ENCODE measurements around the gene RXFP3.
A peak's percentile ranks its signal among the peaks of the same experiment; 100 is the strongest.

Gene RXFP3

GRCh38 chr5:33936381-33937016, at the start of gene RXFP3:
TSS of gene RXFP3 (plus strand) at chr5:33936386. CDS start at chr5:33936741, 355 bp downstream.
- Histone ChIP-seq H3K36me3 (ENCODE audit: insufficient read depth, low read length) (no peaks in the 10 kb centered on the region), H3K9ac (ENCODE audit: low read length) (no peak within 1 kb of the TSS), H3K9me3 (ENCODE audit: low read length) (no peaks in the 10 kb centered on the region), H3K27ac (ENCODE audit: low read depth, low read length) (no peak within 1 kb of the TSS), H3K4me1 (ENCODE audit: insufficient read depth, low read length) (no peaks in the 10 kb centered on the region), H3K4me3 (ENCODE audit: low read depth in 1 of 2, low read length in 2 of 2) (peak within 1 kb of the TSS; percentile 5 to 59), H3K27me3 (ENCODE audit: control insufficient read depth in 1 of 2, insufficient read depth in 2 of 2, low read length in 2 of 2) (peaks cover 36 to 52% of the 10 kb centered on the region in 2 donors)

GRCh38 chr5:33887268-33887667, 48.9 kb upstream of the RXFP3 start:
- H3K27ac ChIP-seq (ENCODE audit: low read depth, low read length) = no peak overlapping the region
- H3K4me1 ChIP-seq (ENCODE audit: insufficient read depth, low read length) = peaks cover 23% of the 10 kb centered on the region
- no peak overlapping the region for H3K4me3 ChIP-seq (ENCODE audit: low read depth in 1 of 2, low read length in 2 of 2)
- no peak overlapping the region for H3K9ac ChIP-seq (ENCODE audit: low read length)
- H3K9me3 ChIP-seq (ENCODE audit: low read length) = no peaks in the 10 kb centered on the region
- no peaks in the 10 kb centered on the region for H3K27me3 ChIP-seq (ENCODE audit: control insufficient read depth in 1 of 2, insufficient read depth in 2 of 2, low read length in 2 of 2)
- no peaks in the 10 kb centered on the region for H3K36me3 ChIP-seq (ENCODE audit: insufficient read depth, low read length)

GRCh38 chr5:33888587-33888986, 47.6 kb upstream of the RXFP3 start:
- H3K4me3 ChIP-seq (ENCODE audit: low read depth in 1 of 2, low read length in 2 of 2) = no peak overlapping the region
- no peaks in the 10 kb centered on the region for H3K36me3 ChIP-seq (ENCODE audit: insufficient read depth, low read length)
- H3K27ac ChIP-seq (ENCODE audit: low read depth, low read length) = no peak overlapping the region
- H3K9ac ChIP-seq (ENCODE audit: low read length) = no peak overlapping the region
- no peaks in the 10 kb centered on the region for H3K9me3 ChIP-seq (ENCODE audit: low read length)
- H3K4me1 ChIP-seq (ENCODE audit: insufficient read depth, low read length) = peaks cover 29% of the 10 kb centered on the region
- H3K27me3 ChIP-seq (ENCODE audit: control insufficient read depth in 1 of 2, insufficient read depth in 2 of 2, low read length in 2 of 2) = no peaks in the 10 kb centered on the region

- Histone ChIP-seq H3K4me3 (ENCODE audit: low read depth in 1 of 2, low read length in 2 of 2) (peak overlapping the region in 1 of 2 donors; percentile 65), H3K36me3 (ENCODE audit: insufficient read depth, low read length) (no peaks in the 10 kb centered on the region), H3K9ac (ENCODE audit: low read length) (peak overlapping the region; percentile 17), H3K27ac (ENCODE audit: low read depth, low read length) (no peak overlapping the region), H3K27me3 (ENCODE audit: control insufficient read depth in 1 of 2, insufficient read depth in 2 of 2, low read length in 2 of 2) (no peaks in the 10 kb centered on the region), H3K4me1 (ENCODE audit: insufficient read depth, low read length) (peaks cover 29% of the 10 kb centered on the region), H3K9me3 (ENCODE audit: low read length) (no peaks in the 10 kb centered on the region)
These were observed 45.8 kb upstream of the RXFP3 start for GRCh38 chr5:33890131-33891032.

GRCh38 chr5:33891446-33891787, 44.8 kb upstream of the RXFP3 start:
- Histone ChIP-seq H3K4me3 (ENCODE audit: low read depth in 1 of 2, low read length in 2 of 2) (peak overlapping the region; percentile 49 to 65), H3K9me3 (ENCODE audit: low read length) (no peaks in the 10 kb centered on the region), H3K27ac (ENCODE audit: low read depth, low read length) (peak overlapping the region; percentile 70), H3K36me3 (ENCODE audit: insufficient read depth, low read length) (no peaks in the 10 kb centered on the region), H3K27me3 (ENCODE audit: control insufficient read depth in 1 of 2, insufficient read depth in 2 of 2, low read length in 2 of 2) (no peaks in the 10 kb centered on the region), H3K4me1 (ENCODE audit: insufficient read depth, low read length) (peaks cover 23% of the 10 kb centered on the region), H3K9ac (ENCODE audit: low read length) (peak overlapping the region; percentile 17)

GRCh38 chr5:33891788-33892619, 44.2 kb upstream of the RXFP3 start, which contains the start of gene ADAMTS12:
TSS of gene ADAMTS12 (minus strand) at chr5:33891990. CDS start at chr5:33891856, 134 bp downstream.
- peak within 1 kb of the TSS; percentile 70 for H3K27ac ChIP-seq (ENCODE audit: low read depth, low read length)
- H3K9ac ChIP-seq (ENCODE audit: low read length) = peak within 1 kb of the TSS; percentile 17

GRCh38 chr5:33892620-33893137, 43.5 kb upstream of the RXFP3 start:
- Histone ChIP-seq H3K27me3 (ENCODE audit: control insufficient read depth in 1 of 2, insufficient read depth in 2 of 2, low read length in 2 of 2) (no peaks in the 10 kb centered on the region), H3K27ac (ENCODE audit: low read depth, low read length) (peak overlapping the region; percentile 70), H3K4me3 (ENCODE audit: low read depth in 1 of 2, low read length in 2 of 2) (peak overlapping the region in 1 of 2 donors; percentile 65), H3K9me3 (ENCODE audit: low read length) (no peaks in the 10 kb centered on the region), H3K9ac (ENCODE audit: low read length) (no peak overlapping the region), H3K4me1 (ENCODE audit: insufficient read depth, low read length) (peaks cover 23% of the 10 kb centered on the region), H3K36me3 (ENCODE audit: insufficient read depth, low read length) (no peaks in the 10 kb centered on the region)

More at GRCh38 chr5:33891788-33892619, 44.2 kb upstream of the RXFP3 start, which contains the start of gene ADAMTS12:
- no peaks in the 10 kb centered on the region for H3K27me3 ChIP-seq (ENCODE audit: control insufficient read depth in 1 of 2, insufficient read depth in 2 of 2, low read length in 2 of 2)
- no peaks in the 10 kb centered on the region for H3K9me3 ChIP-seq (ENCODE audit: low read length)
- peaks cover 23% of the 10 kb centered on the region for H3K4me1 ChIP-seq (ENCODE audit: insufficient read depth, low read length)
- H3K36me3 ChIP-seq (ENCODE audit: insufficient read depth, low read length) = no peaks in the 10 kb centered on the region
- H3K4me3 ChIP-seq (ENCODE audit: low read depth in 1 of 2, low read length in 2 of 2) = peak within 1 kb of the TSS; percentile 49 to 65

- Histone ChIP-seq H3K36me3 (ENCODE audit: insufficient read depth, low read length) (no peaks in the 10 kb centered on the region), H3K27me3 (ENCODE audit: control insufficient read depth in 1 of 2, insufficient read depth in 2 of 2, low read length in 2 of 2) (no peaks in the 10 kb centered on the region), H3K9me3 (ENCODE audit: low read length) (no peaks in the 10 kb centered on the region), H3K27ac (ENCODE audit: low read depth, low read length) (no peak overlapping the region), H3K4me1 (ENCODE audit: insufficient read depth, low read length) (peaks cover 23% of the 10 kb centered on the region), H3K4me3 (ENCODE audit: low read depth in 1 of 2, low read length in 2 of 2) (no peak overlapping the region), H3K9ac (ENCODE audit: low read length) (no peak overlapping the region)
These were observed 41.6 kb upstream of the RXFP3 start for GRCh38 chr5:33894566-33894965.

- H3K27ac ChIP-seq (ENCODE audit: low read depth, low read length) = no peak overlapping the region
- H3K4me3 ChIP-seq (ENCODE audit: low read depth in 1 of 2, low read length in 2 of 2) = no peak overlapping the region
- no peaks in the 10 kb centered on the region for H3K36me3 ChIP-seq (ENCODE audit: insufficient read depth, low read length)
- no peak overlapping the region for H3K9ac ChIP-seq (ENCODE audit: low read length)
- H3K9me3 ChIP-seq (ENCODE audit: low read length) = no peaks in the 10 kb centered on the region
- H3K4me1 ChIP-seq (ENCODE audit: insufficient read depth, low read length) = no peaks in the 10 kb centered on the region
- no peaks in the 10 kb centered on the region for H3K27me3 ChIP-seq (ENCODE audit: control insufficient read depth in 1 of 2, insufficient read depth in 2 of 2, low read length in 2 of 2)
These were observed 35.0 kb upstream of the RXFP3 start for GRCh38 chr5:33901156-33901555.

- Histone ChIP-seq H3K9me3 (ENCODE audit: low read length) (no peaks in the 10 kb centered on the region), H3K27me3 (ENCODE audit: control insufficient read depth in 1 of 2, insufficient read depth in 2 of 2, low read length in 2 of 2) (no peaks in the 10 kb centered on the region), H3K9ac (ENCODE audit: low read length) (no peak overlapping the region), H3K4me3 (ENCODE audit: low read depth in 1 of 2, low read length in 2 of 2) (no peak overlapping the region), H3K4me1 (ENCODE audit: insufficient read depth, low read length) (no peaks in the 10 kb centered on the region), H3K36me3 (ENCODE audit: insufficient read depth, low read length) (no peaks in the 10 kb centered on the region), H3K27ac (ENCODE audit: low read depth, low read length) (no peak overlapping the region)
These were observed 33.1 kb upstream of the RXFP3 start for GRCh38 chr5:33903118-33903517.

GRCh38 chr5:33905381-33905780, 30.8 kb upstream of the RXFP3 start:
- Histone ChIP-seq H3K27ac (ENCODE audit: low read depth, low read length) (no peak overlapping the region), H3K4me1 (ENCODE audit: insufficient read depth, low read length) (no peaks in the 10 kb centered on the region), H3K9me3 (ENCODE audit: low read length) (no peaks in the 10 kb centered on the region), H3K4me3 (ENCODE audit: low read depth in 1 of 2, low read length in 2 of 2) (no peak overlapping the region), H3K27me3 (ENCODE audit: control insufficient read depth in 1 of 2, insufficient read depth in 2 of 2, low read length in 2 of 2) (no peaks in the 10 kb centered on the region), H3K36me3 (ENCODE audit: insufficient read depth, low read length) (no peaks in the 10 kb centered on the region), H3K9ac (ENCODE audit: low read length) (no peak overlapping the region)
